CD4-positive, alpha-beta T cell treated with Interleukin-4 for 4 hours (primary cell): ENCODE data around the gene FAM177A1.
"Not testable (repeated sequence)": the region's sequence is repeated elsewhere in the genome, so short reads cannot be mapped to it uniquely, and the experiment has no call there.

Experiments
- DNase-seq: peaks from one replicate; pipeline ENCODE4 v3.0.0-alpha.2; 2020

FAM177A1 gene, protein sequence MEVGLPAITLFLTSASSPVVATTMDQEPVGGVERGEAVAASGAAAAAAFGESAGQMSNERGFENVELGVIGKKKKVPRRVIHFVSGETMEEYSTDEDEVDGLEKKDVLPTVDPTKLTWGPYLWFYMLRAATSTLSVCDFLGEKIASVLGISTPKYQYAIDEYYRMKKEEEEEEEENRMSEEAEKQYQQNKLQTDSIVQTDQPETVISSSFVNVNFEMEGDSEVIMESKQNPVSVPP

DNA sequence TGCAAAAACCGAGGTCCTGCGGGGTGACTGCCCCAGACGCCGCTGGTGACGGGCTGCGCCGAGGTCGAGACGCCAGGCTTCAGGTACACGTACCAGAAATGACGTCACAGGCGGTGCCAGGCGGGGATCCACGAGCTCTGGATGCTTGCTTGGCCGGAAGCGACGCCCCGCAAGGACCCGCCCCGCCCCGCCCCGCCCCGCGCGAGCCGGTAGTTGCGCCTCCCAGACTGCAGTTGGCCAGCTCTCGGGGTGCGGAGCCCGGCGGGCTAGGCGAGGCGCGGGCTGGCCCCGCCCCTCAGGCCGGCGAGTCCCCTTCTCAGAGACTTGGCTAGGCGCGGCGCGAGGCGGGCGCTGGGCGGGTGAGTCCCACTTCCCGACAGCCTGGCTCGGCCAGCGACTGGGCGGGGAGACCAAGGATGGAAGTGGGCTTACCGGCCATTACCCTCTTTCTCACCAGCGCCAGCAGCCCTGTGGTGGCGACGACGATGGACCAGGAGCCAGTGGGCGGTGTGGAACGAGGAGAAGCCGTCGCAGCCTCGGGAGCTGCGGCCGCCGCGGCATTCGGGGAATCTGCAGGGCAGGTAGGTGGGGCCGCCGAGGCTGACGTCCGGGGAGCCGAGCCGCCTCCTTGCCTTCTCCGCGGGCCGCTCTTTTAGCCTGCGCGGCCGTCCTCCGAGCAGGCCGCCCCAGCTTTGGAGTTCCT lies at the start of gene FAM177A1:
TSS of gene FAM177A1 (plus strand) at position 225 of the 703 bp plus-strand sequence. CDS start at position 417, 192 bp downstream.
- DNase-seq = peak; percentile 98

DNA sequence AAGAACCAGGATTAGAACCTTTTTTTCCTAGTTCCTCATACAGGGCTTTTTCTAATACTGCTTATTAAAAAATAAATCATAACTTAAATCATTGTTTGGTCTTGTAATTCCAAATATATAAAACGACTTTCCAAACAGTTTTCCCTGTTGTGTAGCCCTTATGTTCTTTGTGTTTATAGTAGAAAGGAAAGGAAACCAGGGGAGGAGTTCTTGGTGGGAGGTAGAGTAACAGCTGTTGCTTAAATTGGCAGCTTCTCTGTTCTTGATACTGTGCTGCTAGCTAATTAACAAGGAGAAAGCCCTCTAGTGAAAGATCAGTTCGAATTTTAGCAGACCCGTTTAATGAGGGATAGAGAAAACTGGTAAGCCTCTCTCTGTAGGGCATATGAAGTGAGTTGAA lies 48.3 kb upstream of the FAM177A1 start:
- no peak for DNase-seq

DNA sequence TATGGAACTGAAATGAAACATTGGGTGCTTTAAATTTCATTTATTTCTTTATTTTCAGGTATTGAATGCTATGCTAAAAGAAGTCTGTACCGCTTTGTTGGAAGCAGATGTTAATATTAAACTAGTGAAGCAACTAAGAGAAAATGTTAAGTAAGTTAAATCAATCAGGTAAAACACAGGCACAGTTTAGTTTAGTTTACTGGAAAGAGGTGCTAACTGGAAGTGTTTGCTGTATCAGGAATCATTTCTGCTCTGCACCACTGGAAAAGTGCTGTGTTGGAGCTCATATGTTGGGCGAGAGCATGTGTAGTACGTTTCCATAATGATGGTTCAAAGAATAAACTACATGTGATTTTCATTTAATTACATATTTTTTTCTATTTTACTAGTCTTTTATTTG lies 46.6 kb upstream of the FAM177A1 start:
- no peak for DNase-seq

DNA sequence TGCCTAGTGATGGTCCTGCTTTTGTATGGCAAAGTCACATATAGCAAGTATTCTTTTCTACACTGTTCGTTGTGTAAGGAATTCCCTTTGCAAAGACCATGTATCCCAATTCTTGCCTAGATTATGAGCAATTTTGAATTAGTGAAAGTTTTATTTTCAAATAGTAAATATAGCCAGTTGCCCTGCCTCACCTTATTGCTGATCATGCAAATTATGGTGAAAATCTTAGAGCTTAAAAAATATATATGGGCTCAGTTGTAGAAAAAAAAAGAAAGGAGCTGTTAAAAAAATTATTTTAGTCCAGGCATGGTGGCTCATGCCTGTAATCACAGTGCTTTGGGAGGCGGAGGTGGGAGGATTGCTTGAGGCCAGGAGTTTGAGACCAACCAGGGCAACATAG lies 44.5 kb upstream of the FAM177A1 start:
- no peak for DNase-seq

DNA sequence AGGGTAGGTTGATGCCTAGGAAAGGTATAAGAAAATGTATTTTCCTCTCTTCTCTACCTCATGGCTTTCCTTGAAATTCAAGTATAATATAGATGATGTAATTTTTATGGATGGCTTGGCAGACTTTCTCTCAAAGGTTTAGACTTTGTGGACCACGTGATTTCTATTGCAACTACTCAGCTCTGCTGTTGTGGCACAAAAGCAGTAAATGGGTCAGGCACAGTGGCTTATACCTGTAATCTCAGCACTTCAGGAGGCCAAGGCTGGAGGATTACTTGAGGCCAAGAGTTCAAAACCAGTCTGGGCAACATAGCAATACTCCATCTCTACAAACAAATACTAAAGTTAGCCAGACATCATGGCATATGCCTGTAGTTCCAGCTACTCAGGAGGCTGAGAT lies 41.2 kb upstream of the FAM177A1 start:
- no peak for DNase-seq

DNA sequence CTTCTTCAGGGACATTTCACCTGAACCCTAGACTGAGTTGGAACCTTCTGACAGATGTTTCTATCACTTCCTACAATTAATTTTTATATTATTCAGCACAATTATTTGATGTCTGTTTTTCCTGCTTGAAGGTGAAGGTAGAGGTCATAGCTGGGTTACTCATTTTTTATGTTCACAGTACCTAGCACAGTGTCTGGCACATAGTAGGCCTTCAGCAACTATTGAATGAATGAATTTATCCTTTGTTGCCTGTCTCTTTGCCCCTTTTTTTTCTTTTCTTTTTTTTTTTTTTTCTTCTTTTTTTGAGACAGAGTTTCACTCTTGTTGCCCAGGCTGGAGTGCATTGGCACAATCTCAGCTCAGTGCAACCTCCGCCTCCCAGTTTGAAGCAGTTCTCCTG lies 29.5 kb upstream of the FAM177A1 start:
- DNase-seq = no peak

DNA sequence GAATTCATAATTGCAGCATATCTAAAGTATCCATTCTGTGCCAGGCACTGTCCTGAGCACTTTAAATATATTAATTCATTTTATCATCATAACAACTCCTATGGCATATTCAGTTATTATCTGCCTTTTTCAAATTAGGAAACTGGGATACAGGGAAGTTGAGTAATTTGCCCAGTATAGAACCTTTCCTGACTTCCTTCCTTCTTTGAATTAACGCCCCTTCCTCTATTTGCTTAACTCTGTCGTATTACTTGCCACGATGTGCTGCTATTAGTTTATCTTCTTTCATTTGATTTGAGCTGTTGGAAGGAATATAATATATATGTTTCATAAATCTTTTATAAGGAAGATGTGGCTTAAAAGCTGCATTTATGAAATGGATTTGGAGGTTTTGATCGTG lies 25.4 kb upstream of the FAM177A1 start:
- no peak for DNase-seq

DNA sequence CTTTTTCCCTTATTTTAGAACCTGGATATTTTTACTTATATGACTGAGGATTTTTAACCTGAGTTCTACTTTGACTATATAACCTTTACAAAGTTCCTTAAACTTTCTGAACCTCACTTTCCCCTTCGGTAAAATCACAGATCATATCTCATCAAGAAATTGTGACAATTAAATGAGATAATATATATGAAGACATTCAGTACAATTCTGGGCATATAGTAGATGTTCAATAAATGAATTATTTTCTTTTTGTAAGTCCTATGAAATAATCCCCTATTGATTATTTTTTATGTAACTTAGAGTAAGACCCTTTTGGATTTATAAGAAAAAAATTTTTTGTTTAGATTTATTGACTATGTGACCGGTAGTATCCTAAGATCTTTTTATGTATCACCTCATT lies 17.6 kb upstream of the FAM177A1 start:
- DNase-seq = no peak

DNA sequence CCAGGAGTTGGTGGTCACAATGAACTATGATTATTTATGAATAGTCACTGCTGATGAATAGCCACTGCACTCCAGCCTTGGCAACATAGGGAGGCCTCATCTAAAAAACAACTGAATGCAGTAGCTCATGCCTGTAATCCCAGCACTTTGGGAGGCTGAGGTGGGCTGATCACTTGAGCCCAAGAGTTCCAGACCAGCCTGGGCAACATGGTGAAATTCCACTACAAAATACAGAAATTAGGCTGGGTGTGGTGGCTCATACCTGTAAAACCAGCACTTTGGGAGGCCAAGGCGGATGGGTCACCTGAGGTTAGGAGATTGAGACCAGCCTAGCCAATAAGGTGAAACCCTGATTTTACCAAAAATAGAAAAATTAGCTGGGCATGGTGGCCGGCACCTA lies 13.5 kb upstream of the FAM177A1 start:
- no peak for DNase-seq

DNA sequence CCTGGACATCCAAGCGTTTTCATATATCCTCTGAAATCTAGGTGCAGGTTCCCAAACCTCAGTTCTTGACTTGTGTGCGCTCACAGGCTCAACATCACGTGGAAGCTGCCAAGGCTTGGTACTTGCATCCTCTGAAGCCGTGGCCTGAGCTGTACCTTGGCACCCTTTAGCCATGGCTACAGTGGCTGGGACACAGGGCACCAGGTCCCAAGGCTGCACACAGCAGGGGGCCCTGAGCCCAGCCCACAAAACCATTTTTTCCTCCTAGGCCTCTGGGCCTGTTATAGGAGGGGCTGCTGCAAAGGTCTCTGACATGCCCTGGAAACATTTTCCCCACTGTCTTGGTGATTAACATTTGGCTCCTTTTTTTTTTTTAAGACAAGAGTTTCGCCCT lies 11.6 kb upstream of the FAM177A1 start:
- no peak for DNase-seq

DNA sequence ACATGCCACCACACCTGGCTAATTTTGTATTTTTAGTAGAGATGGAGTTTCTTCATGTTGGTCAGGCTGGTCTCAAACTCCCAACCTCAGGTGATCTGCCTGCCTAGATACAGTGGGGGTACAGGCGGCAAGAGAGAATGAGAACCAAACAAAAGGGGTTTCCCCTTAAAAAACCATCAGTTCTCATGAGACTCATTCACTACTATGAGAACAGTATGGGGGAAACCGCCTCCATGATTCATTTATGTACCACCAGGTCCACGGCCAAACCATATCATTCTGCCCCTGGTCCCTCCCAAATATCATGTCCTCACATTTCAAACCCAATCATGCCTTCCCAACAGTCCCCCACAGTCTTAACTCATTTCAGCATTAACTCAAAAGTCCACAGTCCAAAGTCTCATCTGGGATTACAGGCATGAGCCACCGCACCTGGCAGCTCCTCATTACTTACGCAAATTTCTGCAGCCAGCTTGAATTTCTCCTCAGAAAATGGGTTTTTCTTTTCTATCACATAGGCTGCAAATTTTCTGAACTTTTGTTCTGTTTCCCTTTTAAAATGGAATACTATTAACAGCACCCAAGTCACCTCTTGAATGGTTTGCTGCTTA lies 11.0 kb upstream of the FAM177A1 start:
- DNase-seq = not testable (repeated sequence)

DNA sequence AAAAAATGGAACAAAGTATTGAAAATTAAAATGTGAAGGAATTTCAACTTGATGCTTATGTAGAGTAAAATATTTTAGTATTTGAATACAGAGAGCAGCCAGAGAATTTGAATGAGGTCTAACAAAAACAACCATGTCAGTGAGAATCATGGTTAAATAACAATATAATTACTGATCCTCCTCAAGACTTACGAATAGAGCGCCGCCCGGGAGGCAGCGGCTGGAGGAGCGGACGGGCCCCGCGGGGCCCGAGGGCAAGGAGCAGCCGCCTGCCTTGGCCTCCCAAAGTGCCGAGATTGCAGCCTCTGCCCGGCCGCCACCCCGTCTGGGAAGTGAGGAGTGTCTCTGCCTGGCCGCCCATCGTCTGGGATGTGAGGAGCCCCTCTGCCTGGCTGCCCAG lies 7.8 kb upstream of the FAM177A1 start:
- not testable (repeated sequence) for DNase-seq

DNA sequence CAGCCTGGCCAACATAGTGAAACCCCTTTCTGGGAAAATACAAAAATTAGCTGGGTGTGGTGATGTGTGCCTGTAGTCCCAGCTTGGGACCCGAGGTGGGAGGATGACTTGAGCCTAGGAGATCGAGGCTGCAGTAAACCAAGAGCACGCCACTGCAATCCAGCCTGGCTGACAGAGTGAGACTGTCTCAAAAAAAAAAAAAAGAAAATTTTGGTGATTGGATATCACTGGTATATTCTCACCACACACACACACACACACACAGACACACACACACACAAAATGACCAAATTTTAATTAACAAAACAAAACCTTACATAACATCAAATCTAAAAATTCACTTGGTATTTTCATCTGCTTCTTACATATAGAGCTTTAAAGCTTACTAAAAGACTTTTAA lies 3.4 kb upstream of the FAM177A1 start:
- DNase-seq = no peak

DNA sequence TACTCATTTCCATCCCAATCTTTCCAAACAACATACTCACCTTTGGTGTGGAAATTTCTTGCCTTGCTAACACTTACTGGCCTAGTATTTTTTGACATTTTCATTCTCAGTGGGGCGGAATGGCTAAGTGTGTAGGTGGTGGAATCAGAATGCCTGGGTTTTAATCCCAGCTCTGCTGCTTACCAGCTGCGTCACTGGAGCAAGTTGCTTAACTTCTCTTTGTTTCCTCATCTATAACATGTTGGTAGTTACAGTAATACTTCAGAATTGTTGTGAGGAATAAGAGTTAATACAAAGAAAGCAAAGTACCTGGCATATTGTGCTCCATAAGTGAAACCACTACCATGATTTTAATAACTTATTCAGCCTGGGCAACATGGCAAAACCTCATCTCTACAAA lies 3.0 kb upstream of the FAM177A1 start:
- DNase-seq = no peak

DNA sequence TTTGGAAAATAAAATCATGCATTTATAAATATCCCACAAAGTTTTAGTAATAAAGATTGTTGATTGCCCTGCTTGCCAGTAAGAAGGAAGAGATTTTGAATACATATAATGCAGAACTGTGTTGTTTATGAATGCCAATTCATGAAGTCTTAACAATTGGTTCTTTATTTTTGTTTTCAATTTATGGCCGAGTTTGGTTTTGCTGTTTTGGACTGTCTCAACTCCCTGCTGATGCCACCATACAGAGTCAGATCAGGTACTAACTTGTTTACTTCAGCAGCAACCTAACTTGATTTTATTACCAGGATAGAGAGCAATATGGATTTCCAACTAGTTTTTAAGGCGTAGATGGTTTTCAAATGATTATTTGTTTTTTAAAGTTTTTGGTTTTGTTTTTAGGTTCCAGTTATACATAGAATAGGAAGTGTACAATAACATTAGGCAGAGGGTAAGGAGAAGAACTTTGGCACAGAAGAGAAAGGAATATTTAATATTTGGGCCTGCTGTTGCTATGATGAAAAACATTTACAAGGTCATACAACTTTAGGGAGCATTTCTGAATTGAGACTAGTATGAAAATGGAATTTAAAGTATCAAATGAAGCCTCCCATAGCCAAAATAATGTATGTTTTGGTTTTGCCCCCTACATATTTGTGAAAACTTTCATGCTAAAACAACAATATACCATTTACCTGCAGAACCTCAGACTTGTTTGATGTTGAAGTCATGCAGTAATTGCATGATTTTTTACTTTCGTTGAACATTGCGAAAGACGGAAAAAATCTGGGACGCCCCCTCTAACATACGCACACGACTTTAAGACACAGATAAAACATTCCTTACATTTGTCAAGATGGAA lies 904 bp upstream of the FAM177A1 start:
- DNase-seq = no peak

DNA sequence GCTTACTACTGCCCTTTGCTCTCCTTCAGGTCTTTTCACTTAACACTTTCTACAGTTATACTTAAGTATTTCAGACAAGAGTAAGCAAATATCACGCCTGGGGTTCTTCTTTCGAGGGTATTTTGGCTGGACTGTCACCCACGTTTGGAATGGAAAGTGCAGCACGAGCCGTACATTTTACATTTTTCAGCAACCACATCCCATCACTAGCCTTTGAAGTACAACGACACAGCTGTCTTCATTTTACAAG lies 349 bp upstream of the FAM177A1 start:
- no peak for DNase-seq

DNA sequence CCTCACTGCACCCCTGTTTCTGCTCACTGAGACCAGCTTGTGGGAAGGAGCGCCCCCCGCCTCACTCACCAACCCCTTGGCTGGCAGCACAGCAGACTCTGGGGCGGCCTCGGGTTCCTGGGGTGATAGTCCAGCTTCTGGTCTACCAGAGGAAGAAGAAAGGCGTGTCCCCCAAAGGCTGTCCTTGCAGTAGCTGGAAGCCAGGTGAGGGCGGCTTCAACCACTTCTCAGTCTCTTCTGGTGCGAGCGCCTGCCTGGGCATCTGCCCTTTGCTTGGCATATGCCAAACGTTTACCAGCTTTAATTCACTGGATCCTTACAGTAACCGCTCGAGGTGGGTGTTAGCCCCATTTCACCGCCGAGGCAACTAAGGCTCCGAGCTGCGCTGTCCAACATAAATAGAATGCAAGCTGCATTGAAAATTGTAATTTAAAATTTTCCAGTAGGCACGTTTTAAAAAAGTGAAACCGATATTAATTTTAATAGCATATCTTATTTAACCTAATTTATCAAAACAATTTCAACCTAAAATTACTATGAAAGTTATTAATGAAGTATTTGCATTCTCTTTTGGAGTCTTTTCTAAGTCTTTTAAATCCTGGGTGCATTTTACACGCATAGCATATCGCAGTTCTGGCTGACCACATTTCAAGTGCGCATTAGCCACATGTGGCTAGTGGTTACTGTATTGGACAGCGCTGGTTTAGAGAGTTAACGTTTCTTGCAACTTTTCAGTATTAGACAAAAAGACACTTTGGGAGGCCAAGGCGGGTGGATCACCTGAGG lies 872 bp downstream of the FAM177A1 start:
- DNase-seq = peak; percentile 46

DNA sequence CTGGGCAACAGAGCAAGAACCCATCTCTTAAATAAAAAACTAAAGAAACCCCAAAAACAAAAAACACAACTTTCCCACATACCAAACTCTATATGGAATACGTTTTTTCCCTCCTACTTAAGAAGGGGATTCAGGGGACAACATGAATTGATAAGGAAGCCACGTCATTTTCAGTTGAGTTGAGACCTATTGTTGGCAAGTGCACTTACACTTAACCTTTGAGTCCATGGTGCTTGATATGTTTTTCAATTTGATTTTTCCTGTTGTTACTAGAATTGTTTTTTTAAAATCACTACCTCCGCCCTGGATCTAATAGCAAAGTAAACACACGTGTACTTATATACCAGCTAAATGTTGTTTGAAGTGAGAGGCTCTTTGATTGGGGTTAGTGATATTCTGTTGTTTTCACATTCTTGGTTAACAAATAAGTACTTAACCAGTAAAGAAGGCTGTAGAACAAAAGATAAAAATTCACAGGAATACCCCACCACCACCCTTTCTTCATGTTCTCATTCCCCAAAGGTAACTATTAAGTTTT lies 2.0 kb downstream of the FAM177A1 start:
- DNase-seq = no peak

DNA sequence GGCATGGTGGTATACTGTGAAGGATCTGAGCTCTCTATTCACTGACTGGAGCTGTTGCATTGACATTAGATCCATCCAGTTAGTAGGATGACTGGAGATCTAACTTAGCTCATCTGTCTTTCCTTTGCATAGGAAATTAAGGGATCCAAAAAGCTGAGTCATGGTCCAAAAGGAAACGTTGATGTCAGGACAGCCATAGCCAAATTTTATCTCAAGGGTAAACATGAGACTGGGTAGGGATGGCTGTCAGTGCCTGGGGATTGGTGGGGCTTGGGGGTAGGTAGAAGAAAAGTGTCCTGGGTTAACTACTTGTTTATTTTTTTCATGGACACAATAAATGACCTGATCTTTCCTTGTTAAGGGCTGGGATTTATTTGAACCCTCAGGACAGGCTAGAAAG lies 4.6 kb downstream of the FAM177A1 start:
- DNase-seq = no peak

DNA sequence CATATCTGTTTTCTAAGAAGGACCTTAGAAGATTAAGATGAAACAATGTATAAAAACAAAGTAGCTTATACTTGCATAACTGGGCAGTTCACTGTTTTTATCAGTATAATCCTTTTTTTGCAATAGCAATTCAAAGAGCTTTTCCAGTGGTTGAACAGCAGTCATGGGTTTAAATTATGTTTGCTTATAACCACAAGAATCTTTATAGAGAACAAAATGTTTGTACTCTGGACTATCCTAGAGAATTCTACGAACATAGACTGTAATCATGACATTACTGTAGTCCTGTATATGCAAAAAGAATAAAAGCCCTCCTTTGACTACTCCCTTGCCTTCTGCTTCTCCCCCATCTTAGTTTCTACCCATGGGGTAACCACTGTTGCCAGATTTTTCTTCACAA lies 5.7 kb downstream of the FAM177A1 start:
- no peak for DNase-seq

DNA sequence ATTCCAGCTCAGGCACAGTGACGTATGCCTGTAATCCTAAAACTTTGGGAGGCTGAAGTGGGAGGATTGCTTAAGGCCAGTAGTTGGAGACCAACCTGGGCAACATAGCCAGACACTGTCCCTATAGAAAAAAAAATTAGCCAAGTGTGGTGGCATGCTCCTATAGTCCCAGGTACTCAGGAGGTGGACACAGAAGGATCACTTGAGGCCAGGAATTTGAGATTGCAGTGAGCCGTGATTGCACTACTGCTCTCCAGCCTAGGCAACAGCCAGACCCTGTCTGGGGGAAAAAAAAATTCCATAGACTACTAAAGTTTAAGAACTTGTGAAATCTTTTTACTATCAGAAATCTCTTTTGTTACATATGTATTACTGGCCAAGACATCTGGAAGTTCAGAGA lies 6.6 kb downstream of the FAM177A1 start:
- no peak for DNase-seq

DNA sequence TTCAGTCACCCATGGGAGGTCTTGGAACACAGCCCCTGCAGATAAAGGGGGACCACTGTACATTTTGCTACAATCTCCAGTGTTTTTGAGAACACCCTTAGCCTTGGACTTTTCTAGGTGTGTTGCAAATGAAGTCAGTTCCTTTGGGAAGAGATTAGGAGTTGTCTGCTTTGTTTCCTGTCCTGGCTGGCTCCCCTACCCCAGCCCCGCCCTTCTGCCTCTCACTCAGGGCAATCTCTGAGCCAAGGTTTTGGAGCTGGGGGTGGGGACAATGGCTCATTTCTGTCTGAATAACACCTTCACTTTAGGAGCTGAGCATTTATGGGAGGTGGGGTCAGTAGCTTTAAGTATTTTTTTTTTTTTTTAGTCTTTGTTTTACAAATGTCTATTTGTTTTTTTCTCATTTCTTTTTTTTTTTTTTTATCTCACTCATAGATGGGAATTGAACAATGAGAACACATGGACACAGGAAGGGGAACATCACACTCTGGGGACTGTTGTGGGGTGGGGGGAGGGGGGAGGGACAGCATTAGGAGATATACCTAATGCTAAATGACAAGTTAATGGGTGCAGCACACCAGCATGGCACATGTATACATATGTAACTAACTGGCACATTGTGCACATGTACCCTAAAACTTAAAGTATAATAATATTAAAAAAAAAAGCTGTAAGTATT lies 15.2 kb downstream of the FAM177A1 start:
- DNase-seq = not testable (repeated sequence)
